GM21576 (cell line): ENCODE results near the gene GPHN.
"Not testable (repeated sequence)": the region's sequence is repeated elsewhere in the genome, so short reads cannot be mapped to it uniquely, and the experiment has no call there.

ENCODE experiments used
- ATAC-seq: cut with Tn5 transposase; IDR thresholded peaks from one replicate; pipeline ENCODE4 v1.9.1; 2021; ENCODE audit warnings: mild to moderate bottlenecking, moderate library complexity; ENCODE audit not compliant: unreplicated experiment

Gene GPHN

DNA sequence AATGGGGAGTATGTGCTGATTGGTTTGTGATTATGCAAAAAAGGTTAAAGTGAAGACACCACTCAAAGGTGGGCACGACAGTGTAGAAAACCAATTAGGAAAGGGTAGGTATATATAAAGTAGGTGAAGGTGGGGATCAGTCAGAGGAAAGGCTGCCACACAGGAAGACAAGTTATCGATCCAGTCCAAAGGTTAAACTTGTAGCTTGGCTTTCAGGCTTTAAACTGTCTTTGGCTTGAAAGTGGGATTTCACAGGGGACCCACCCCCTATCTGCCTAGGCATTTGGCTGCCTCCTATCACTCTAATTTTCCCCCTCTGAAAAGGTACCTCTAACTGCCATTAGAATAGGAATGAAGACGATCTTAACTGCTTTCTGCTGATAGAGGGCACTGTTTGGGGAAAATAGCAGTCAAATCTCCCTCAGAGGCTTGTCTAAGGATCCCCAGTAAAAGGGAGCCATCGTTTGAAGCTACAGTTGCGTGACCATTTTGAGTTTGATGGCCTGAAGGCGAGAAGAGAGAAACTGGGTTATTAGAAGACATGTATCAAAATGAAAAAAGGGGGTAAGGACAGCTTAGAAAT lies 250.2 kb downstream of the GPHN start:
- ATAC-seq: no peak

DNA sequence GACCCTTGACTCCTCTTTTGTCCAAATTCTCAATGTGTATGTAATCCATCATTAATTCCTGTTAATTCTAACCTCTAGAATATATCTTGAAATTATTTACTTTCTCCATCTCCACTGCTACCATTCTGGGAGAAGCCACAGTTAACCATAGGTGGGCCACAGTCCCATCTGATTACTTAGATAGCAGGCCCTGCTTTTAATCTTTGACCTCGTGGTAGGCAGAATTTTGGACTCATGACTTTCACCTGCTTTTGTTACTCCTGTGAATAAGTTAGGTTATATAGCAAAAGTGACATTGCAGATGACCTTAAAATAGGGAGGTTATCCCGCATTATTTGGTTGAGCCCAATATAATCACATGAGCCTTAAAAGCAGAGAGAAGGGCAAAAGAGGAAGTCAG lies 264.2 kb downstream of the GPHN start:
- ATAC-seq: no peak

DNA sequence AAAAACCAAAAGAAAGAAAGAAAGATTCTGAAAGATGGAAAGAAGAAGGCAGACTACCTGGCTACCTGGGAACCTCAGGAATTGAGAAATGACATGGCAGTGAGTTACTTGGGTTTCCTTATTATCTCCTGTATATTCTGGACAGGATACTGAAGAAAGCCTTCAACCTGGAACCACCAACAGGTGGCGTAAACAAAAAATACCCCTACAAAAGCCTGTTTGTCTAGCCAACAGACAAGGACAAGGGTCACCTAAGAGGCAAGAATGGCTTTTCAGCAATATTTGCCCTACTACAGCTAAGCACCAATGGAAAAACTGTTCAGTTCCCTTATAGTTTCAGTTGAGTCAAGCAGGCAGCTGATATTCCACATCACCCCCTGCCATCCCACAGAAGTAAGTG lies 274.9 kb downstream of the GPHN start:
- no peak for ATAC-seq

DNA sequence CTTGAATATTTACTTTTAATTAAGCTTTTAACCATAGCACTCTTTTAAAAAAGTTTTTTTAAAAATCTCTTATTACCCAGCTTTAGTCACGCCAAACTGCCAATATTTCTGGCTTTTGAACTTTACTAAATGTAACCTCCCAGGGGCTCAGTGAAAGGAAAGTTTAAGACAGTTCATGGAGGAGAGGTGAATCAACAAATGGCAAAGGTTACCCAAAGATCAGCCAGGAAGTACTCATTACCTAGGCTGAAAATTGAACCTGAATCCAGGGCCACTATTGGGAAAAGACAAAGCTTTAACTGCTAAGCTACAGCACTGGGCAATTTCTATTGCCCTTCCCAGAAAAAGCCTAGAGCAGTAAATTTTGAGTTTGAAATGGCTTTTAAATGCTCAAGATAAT lies 282.2 kb downstream of the GPHN start:
- ATAC-seq: no peak

DNA sequence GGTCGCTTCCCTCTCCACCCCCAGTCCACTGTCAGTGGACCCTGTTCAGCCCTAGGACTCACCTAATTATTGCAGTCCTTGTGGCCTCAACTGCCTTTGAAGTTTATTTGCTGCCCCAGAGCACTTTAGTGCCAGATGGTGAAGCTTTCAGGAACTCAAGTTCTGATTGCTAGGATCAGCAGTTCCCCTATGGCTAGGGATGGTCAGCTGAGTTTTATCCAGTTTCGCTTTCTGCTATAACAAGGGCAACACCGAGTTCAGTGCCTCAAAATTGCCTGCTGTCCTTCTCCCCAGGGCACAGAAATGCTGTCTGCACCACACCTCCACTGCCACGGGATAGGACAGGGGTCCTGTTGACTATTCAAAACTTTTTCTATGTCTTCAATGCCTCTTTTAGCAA lies 295.0 kb downstream of the GPHN start:
- no peak for ATAC-seq

DNA sequence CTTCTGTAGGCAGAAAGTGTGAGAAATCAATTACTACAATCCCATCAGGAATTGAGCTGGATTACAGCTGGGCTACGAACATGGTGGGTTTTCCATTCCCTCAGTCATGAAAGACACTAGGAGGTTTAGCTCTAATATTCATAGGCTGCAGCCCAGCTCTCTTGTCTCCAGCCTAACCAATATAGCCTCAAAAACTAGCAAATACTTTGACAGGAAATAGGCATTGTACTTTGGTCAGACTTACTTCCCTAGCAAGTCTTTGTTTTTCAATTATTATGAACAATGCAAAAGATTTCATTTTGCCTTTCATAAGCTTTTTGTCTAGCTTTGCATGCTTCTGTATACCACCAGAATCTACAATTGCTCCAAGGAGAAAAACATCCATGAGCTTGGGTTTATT lies 296.2 kb downstream of the GPHN start:
- ATAC-seq: no peak

DNA sequence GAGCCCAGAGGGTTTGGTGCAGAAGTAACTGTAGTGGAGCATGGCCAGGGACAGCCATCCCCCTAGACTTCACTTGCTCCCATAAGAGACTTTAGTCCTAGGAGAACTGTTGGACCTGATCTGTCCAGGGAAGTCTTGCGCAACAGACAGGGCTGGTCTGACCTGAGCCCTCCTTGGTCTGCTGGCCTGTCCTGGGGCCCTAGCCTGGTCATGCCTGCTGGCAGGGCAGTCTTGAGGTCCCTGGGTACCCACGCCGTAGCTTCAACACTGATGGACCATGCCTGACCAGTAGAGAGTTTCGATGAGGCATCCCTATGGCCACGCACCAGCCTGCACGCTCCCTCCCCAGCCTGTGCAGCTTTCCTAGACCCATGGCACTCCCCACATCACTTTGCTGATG lies 305.7 kb downstream of the GPHN start:
- ATAC-seq: no peak

DNA sequence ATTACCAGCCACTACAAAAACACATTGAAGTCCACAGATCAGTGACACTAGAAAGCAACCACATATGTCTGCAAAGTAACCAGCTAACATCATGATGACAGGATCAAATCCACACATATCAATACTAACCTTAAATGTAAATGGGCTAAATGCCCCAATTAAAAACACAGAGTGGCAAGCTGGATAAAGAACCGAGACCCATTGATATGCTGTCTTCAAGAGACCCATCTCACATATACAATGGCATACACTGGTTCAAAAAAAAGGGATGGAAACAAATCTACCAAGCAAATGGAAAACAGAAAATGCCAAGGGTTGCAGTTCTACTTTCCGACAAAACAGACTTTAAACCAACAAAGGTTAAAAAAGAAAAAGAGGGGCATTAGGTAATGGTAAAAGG lies 307.7 kb downstream of the GPHN start:
- no peak for ATAC-seq

DNA sequence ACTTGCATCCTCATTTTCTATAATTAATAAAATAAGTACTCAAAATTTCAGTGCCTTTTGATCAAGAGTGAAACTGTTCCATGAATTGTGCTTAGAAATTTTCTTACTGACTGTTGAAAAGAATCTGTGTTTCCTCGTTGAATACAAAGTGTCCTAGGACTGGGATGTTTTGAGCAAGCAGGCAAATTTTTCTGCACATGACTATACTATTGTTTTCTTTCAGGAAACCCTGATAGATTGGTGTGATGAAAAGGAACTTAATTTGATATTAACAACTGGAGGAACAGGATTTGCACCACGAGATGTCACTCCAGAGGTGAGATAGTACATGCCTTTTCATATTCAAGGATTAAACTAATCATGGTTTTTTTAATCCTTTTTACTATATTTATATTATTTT lies 316.3 kb downstream of the GPHN start:
- ATAC-seq: no peak

DNA sequence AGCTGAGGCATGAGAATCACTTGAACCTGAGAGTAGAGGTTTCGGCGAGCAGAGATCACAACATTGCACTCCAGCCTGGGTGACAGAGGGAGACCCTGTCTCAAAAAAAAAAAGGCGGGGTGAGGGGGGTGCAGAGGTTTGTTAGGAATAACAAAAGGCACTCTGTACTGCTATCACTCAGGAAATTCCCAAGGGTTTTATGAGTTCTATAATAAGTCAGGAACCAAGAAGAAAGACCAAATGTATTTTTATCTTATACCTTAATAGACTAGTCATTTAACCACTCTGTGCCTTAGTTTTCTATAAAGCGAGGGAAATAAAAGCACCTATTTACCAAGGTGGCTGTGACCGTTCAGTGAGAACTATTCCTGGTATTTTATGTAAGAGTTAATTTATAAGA lies 319.2 kb downstream of the GPHN start:
- ATAC-seq: no peak

DNA sequence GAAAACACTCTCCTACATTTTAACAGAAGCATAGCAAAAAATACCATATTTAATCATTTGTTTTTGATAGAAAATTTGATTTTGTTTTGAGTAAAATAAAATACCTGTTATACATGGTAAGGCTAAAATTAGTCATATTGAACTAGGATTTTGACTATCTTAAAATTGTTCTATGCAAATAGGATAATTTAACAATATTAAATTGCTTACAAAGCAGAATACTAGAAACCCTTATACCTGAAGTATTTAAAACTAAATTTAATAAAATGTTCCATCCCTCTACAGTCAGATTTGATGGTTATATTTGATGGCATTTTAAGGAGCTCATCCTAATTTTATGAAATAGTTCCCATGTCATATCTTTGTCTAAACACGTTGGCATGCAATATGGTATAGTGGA lies 323.2 kb downstream of the GPHN start:
- ATAC-seq: no peak

DNA sequence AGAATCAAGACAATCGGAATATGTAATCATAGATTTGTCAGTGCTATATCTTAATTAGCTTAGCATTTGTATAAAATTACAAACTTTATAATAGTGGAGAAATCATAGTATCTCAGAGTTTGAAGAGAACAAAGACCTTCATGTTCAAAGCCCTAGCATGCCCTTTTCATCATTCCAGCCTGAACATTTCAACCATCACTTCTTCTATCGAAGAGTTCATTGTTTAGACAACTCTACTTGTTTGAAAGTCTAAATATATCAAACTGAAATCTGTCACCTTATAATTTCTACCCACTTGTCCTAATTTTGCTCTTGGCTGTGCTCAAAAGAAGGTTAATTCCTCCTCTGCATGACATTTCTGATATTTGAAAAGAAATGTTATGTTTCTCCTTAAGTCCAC lies 325.9 kb downstream of the GPHN start:
- ATAC-seq: no peak

DNA sequence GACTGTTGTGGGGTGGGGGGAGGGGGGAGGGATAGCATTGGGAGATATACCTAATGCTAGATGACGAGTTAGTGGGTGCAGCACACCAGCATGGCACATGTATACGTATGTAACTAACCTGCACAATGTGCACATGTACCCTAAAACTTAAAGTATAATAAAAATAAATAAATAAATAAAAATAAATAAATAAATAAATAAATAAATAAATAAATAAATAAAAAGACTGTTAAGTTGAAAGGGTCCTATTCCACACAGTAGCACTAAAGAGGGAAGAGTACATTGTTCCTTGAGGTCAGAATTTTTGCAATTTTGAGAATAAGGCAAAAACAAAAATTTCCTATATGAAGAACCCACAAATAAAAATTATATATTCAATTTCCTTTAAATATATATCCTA lies 329.5 kb downstream of the GPHN start:
- ATAC-seq: not testable (repeated sequence)

DNA sequence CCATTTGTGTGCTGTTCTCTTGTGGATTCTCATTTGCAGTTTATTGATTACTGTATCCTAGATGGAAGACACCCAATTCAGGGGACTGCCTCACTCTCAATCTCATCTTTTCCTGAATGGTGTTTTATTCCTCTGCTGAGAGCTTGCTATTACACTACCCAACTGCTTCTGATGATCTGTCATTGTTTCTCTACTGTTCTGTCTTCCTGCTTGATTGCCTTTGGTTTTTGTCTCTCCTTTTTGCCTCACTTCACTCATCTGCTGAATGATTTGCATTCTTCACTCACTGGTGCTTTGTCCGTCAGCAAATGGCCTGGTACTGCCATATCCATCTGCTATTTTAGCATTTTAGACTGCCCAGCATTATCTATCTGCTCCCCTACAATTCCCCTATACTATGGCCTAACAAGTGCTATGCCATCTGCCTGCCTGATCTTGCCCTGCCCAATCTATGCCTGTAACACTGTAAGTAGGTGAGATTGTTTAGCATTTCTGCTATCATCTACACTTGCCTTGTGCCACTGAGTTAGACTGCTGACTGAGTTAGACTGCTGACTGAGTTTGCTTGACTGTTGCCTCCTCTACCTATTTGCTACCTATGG lies 335.1 kb downstream of the GPHN start:
- no peak for ATAC-seq

DNA sequence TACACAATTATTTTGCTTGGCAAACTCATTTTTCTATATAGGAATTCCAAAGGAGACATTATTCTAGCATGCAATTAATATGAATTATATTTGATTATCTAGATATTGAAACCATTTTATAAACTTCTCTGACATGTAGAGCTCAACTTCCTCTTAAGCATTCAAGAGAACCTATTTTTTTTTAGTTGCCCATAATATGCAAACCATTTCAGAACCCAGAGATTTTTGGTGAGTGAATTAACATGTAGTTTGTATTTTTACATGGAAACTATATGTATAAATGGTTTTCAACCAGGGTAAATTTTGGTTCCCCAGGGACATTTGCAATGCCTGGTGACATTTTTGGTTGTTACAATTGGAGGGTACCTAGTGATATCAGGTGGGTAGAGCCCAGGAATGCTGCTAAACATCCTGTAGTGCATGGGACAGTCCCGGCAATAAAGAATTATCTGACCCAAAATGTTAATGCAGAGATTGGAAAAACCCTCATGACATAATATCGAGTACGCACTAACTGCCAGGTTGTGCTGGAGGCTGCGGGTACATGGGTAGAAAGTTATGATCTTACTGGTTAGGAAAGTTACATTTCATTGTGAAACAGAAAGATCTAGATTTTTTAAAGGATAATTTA lies 342.4 kb downstream of the GPHN start:
- ATAC-seq: no peak

DNA sequence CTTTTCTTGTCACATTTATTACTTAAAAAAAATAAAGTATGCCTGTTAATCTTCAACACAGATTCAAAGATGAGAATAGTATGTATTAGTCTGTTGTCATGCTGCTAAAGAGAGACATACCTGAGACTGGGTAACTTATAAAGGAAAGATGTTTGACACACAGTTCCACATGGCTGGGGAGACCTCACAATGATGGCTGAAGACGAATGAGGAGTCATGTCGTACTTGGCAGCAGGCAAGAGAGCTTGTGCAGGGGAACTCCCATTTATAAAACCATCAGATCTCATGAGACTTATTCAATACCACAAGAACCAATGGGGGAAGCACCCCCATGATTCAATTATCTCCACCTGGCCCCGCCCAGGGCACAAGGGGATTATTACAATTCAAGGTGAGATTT lies 345.4 kb downstream of the GPHN start:
- ATAC-seq: no peak

DNA sequence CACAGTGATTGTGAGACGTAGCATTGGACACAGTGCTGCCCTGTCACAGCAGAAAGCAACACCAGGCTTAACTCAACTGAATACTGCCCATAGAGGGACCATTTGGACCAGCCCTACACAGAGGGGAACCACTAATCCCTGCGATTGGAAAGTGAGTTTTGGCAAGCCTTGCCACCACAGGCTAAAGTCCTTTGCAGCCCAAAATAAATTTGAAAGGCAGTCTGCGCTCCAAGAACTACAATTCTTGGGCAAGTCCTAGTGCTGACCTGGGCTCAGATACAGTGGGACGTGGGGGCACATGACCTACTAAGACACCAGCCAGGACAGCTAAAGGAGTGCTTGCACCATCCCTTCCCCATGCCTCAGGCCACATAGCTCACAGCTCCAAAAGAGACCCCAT lies 349.9 kb downstream of the GPHN start:
- no peak for ATAC-seq

DNA sequence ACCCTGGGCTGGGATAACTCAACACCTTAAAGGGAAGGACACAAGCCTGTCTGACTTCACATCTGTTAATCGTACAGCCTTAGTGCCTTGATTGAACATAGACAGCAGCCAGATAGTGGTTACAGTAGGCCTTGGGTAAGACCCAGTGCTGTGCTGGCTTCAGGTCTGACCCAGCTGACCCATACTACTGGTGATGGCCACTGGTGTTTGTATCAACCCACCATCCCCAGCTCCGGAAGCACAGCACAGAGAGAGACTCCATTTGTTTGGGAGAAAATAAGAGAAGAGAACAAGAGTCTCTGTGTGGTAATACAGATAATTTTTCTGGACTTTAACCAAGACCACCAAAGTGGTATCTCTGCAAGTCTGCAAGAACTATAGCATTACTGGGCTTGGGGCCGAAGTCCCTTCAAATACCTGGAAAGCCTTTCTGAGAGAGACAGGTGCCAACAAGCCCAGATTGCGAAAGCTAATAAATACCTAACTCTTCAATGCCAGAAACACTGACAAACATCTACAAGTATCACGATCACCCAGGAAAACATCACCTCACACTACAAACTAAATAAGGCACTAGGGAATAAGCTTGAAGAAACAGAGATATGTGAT lies 351.2 kb downstream of the GPHN start:
- ATAC-seq: no peak

DNA sequence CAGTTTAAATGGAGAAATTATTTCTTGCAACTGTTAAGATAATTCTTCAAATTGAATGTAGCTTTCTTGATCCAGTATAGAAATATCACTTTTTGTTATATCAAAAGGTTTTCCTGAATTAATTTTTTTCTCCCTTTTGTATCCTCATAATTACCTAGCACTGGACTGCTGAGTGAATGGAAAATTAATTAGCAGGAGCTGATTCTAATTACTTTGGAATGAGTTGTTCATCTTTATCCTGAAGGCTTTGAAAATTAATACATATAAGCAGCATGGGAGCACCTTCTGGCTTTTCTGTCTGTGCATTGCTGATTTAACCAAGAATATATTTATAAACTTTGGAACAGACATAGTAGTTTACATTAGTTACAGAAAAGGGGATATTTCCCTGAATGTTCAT lies 373.6 kb downstream of the GPHN start:
- no peak for ATAC-seq

DNA sequence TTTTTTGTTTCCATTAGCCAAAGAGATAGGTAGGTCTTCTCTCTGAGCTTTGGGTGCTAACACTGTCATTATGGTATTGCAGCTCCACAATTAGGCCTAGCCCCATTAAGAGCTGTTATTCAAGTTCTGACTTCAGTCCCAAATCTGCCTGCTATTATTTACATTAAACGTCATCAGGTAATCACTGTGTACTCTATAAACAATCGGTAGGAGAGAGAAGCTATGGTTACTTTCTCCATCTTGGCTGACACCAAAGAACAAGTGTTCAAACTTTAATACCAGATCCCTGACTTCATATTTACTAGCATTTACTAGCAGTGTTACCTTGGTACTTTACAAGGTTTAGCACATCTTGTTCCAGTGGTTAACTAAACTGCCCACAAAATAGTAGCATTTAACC lies 376.2 kb downstream of the GPHN start:
- no peak for ATAC-seq

DNA sequence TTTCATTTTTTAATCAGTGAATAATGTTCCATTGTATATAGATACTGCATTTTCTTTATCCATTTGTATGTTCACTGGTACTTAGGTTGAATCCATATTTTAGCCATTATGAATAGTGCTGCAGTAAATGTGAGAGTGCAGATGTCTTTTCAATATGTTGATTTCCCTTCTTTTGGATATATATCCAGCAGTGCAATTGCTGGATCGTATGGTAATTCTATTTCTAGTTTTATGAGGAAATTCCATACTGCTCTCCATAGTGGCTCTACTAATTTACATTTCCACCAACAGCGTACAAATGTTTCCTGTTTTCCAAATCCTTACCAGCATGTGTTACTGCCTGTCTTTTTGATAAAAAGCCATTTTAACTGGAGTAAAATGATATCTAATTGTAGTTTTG lies 392.8 kb downstream of the GPHN start:
- ATAC-seq: no peak

DNA sequence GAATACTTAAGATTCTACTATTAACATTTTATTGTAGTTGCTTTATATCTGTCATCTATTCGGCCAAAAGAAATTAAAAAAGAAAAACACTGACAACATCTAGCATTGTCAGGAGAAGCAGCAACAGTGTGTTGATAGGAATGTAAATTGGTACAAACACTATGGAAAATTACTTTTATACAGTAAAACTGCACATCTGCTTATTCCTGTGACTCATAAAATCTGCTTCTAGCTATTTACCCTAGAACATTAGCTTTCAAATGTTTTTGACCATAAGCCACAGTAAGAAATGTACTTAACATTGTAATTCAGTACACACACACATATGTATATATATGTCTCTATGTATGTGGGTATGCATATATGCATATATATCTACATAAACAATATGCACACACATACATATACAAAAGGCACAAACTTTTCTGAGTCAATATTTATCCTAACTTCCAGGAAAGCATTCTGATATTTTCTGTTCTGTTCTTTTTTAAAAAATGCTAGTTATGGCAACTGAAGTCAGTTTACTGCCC lies 402.4 kb downstream of the GPHN start:
- no peak for ATAC-seq
